GM21529 (cell line): Measurements from ENCODE around the gene TPSB2.

Experiments
- ATAC-seq: cut with Tn5 transposase; IDR thresholded peaks from one replicate; pipeline ENCODE4 v1.9.1; 2021; ENCODE audit not compliant: unreplicated experiment

The TPSB2 gene

GRCh38 chr16:1221628-1222552 is 8.1 kb downstream of the TPSB2 start:
- no peak for ATAC-seq

GRCh38 chr16:1220841-1221627 is 8.9 kb downstream of the TPSB2 start:
- no peak for ATAC-seq

- ATAC-seq: no peak
These were observed 9.8 kb downstream of the TPSB2 start for GRCh38 chr16:1220098-1220728.

- no peak for ATAC-seq
These were observed 10.9 kb downstream of the TPSB2 start for GRCh38 chr16:1218930-1219611.

- no peak for ATAC-seq
These were observed 11.7 kb downstream of the TPSB2 start for GRCh38 chr16:1218061-1218929.

- no peak for ATAC-seq
These were observed 12.5 kb downstream of the TPSB2 start for GRCh38 chr16:1217526-1217925.

- ATAC-seq: no peak
These were observed 13.1 kb downstream of the TPSB2 start for GRCh38 chr16:1216681-1217400.

GRCh38 chr16:1216296-1216619 is 13.7 kb downstream of the TPSB2 start:
- ATAC-seq: no peak

GRCh38 chr16:1215574-1216295 is 14.2 kb downstream of the TPSB2 start:
- ATAC-seq: no peak

- ATAC-seq: no peak
These were observed 15.3 kb downstream of the TPSB2 start for GRCh38 chr16:1214719-1215118.

- no peak for ATAC-seq
These were observed 16.1 kb downstream of the TPSB2 start for GRCh38 chr16:1213796-1214372.

- ATAC-seq: no peak
These were observed 16.8 kb downstream of the TPSB2 start for GRCh38 chr16:1213231-1213630.

- no peak for ATAC-seq
These were observed 17.3 kb downstream of the TPSB2 start for GRCh38 chr16:1212616-1213194.

GRCh38 chr16:1211451-1212268 is 18.3 kb downstream of the TPSB2 start:
- no peak for ATAC-seq

- no peak for ATAC-seq
These were observed 19.5 kb downstream of the TPSB2 start for GRCh38 chr16:1210461-1210860.

- no peak for ATAC-seq
These were observed 20.9 kb downstream of the TPSB2 start for GRCh38 chr16:1209081-1209480.

- ATAC-seq: no peak
These were observed 21.6 kb downstream of the TPSB2 start for GRCh38 chr16:1208239-1208830.
